NOMO-1 treated with dmso at 0.1 percent for 144 hours (cell line): ENCODE data around the gene PTPN12.
"Not testable (repeated sequence)": the region's sequence is repeated elsewhere in the genome, so short reads cannot be mapped to it uniquely, and the experiment has no call there.

ENCODE experiments used
- DNase-seq: peaks from one replicate; lab custom pipeline; 2025; ENCODE audit not compliant: unreplicated experiment; lab: John Stamatoyannopoulos, UW

Gene PTPN12

DNA sequence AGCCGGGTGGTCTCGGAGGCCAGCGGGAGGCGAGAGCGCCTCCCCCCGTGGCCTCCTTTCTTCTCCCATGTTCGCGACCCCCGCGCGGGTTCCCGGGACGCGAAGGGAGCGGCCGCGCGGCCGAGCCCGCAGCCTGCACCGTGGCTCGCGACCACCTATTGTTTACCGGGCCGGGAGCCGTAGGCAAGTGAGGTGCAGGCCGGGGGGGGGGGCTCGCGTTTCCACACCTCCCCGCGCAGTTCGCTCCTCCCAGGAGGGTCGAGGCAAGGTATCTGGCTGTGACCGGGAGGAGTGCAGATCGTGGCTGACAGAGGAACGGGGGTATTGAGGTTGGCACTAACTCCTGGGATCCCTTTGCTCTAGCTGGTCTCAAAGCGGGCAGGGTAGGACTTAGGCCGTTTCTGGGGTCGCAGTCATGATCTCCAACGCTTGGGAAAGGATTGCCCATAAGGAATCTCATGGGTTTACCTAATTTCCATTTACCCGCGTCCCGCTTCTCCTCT lies 734 bp downstream of the PTPN12 start:
- DNase-seq: peak; percentile 50

DNA sequence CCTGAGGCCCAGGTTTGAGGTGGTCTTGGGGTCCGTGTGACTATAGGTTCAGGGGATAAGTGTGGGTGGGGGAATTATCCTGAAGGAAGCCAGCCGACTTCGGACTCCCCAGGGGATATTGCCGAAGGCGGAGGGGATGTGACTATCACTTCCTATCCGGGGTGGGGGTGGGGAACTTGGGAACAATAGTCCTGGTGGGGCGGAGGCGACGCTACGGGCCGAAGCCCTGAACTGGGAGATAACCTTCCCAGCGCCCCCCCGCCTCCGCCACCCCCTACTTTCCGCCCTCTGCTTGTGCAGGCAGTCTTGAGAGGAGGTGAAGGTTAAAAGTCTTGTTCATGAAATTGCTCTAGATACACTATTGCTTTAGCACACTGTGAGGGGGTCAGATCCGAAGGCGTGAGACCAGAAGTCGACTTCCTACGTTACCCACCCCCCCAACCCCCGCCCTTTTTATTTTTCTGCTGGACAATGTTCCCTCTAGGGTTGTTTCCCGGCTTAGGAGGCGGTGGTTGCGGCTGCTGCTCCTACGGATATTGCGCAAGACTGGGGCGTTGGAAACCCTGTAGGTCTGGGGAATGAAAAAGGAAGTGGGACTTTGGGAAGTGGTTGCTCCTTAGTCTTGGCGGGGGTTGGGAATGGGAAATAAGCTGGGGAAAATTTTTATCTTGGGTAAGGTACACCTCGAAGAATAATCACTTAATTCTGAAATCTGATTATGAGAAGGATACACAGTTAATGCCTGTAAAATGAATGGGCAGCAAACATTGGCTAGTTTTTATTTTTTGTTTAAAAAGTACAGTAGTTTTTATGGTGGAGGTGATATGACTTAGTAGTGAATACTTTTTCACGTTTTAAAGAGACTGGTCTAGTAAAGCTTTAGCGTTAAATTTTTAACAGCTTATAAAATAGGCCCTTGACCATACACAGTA lies 1.5 kb downstream of the PTPN12 start:
- peak; percentile 58 for DNase-seq

DNA sequence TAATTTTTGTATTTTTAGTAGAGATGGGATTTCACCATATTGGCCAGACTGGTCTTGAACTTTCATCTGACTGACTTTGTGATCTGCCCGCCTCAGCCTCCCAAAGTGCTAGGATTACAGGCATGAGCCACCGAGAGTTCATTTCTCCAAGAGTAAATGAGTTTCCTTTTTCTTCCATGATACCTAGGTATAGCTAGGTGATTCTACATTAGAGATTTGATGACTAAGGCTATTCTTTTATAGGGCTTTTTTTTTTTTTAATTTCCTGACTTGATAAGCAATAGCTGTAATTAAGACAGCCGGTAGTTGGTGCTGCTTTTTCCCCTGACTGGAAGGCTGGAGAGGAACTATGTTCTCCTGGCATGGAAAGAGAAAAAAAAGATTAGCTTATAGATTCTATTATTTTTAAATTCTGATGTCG lies 3.3 kb downstream of the PTPN12 start:
- no peak for DNase-seq

DNA sequence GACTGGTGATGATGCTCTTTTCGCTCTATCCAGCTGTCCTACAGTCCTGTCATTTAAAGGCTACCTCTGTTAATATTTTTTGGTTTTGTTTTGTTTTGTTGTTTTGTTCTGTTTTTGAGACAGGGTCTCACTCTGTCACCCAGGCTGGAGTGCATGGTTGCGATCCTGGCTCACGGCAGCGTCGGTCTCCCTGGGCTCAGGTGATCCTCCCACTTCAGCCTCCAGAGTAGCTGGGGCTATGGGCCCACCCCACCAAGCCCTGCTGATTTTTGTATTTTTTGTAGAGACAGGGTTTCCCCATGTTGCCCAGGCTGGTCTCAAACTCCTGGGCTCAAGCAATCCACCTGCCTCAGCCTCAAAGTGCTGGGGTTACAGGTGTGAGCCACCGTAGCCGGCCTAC lies 3.9 kb downstream of the PTPN12 start:
- not testable (repeated sequence) for DNase-seq

DNA sequence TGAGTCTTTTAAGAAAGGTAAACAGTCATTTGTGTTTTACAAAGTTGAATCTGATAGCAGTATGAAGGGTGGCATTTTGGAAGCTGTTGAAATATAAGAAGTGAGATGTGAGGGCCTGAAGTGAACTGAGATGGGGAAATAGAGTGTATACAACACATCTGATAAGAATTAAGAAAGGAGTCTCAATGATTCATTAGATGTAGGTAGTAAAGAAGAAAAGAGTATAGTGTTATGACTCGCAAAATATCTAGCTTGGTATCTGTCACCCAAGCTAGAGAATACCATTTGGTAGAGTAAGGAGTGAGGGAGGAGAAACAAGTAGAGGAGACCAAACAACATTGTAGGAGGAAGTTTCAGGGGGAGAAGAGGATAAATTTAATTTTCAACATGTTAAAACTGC lies 5.3 kb downstream of the PTPN12 start:
- DNase-seq: no peak

DNA sequence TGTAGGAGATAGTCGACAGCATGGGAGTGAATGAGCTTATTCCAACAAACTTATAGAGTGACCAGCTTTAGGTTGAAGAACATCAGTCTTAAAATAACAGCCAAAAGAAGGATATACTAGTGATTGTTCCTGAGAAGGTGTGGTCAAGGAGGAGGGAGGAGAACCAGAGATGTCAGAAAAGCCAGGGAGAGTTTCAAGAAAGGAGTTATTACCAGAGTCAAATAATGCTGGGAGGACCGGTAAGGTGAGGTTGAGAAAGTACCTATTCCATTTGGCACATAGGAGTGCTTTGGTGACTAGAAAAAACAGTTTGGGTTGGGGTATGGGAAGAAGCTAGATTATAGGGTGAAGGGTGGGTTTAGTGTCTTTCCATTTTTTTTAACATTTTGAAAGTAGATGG lies 5.8 kb downstream of the PTPN12 start:
- no peak for DNase-seq

DNA sequence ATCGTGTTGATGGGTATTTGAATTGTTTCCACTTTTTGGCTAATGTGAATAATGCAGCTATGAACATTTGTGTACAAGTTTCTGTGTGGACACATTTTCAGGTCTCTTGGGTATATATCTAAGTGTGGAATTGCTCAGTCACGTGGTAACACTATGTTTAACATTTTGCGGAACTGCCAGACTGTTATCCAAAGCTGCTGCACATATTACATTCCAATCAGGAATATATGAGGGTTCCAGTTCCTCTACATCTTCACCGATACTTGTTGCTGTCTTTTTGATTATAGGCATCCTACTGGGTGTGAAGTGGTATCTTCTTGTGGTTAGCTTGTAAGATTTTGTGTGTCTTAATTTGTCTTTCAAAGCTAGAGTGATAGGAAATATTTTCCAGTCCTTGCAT lies 6.8 kb downstream of the PTPN12 start:
- DNase-seq: no peak

DNA sequence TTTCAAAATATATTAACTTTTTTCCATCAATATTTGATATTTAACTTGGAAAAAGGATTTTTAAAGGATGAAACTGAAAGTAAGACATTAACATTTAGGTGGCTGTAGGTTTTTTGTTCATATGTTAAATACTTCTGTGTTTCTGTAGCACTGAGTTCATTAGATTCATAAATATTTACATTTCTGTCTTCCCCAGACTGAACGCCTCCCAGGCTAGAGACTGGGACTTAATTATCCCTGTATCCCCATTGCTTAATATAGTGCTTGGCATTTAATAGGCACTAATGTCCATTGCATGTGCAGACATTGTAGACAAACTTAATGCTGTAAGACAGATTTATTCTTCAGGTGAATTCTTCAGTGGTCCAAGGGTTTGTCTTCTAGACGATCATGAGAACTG lies 7.4 kb downstream of the PTPN12 start:
- DNase-seq: no peak

DNA sequence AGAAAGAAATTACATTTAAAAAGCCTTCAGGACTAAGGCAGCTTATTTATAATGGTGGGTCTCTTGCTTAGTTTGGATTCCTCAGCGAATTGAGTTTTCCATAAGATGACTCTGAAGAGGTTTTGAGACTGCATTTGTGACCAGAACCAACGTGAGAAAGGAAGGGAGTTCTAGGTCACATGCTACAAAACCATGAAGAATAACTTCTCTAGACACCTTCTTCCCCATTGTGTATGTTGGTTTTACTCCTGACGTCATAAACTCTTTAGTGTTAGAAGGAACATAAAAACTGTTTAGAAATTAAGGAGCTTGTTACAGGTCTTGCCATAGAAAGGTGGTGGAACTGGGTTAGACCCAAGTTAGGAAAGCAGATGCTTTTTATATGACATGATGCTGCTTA lies 11.1 kb downstream of the PTPN12 start:
- DNase-seq: no peak

DNA sequence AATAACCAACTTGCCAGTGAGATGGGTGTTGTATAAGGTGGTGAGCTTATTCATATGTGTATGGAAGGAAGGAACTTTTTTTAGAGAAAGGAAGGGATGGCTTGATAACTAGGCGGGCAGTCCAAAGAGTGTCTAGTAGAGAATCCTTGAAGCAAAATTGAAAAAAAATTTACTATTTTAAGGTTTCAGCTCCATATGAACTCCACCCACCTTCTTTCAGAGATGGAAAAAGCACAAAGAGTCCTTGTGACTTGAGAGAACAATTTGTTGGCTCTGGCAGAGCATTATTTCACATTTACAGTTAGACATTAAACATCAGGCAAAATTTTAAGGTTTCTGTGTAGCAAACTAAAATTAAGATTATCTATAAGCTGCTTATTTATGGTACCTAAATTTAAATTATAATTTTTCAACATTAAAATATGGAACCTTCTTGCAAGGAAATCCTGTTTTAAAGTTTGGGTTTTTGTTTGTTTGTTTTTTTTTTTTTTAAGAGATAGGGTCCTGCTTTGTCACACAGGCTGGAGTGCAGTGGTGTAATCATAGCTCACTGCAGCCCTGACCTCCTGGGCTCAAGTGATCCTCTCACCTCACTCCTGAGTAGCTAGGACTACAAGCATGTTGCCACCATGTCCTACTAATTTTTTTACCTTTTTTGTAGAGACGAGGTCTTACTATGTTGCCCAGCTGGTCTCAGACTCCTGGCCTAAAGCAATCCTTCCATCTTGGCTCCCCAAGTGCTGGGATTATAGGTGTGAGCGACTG lies 12.2 kb downstream of the PTPN12 start:
- DNase-seq: no peak

DNA sequence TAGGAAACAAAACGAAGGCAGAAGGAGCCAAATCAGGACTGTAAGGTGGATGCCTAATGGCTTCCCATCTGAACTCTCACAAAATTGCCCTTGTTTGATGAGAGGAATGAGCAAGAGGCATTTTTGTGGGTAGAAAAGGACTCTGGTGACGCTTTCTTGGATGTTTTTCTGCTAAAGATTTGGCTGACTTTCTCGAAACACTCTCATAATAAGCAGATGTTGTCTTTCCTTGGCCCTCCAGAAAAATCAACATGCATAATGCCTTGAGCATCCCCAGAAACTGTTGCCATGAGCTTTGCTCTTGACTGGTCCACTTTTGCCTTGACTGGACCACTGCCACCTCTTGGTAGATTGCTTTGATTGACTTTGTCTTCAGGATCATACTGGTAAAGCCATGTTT lies 13.5 kb downstream of the PTPN12 start:
- DNase-seq: no peak

DNA sequence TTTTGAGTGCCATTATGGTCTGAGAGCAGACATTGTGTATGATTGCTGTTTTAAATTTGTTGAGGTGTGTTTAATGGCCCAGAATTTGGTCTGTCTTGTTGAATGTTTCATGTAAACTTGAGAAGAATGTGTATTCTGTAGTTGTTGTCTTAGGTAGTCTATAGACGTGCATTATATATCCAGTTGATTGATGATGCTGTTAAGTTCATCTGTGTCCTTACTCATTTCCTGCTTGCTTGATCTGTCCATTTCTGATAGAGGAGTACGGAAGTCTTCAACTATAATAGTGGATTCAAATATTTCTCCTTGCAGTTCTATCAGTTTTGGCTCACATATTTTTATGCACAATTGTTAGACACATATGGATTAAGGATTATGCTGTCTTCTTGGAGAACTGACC lies 16.0 kb downstream of the PTPN12 start:
- DNase-seq: no peak

DNA sequence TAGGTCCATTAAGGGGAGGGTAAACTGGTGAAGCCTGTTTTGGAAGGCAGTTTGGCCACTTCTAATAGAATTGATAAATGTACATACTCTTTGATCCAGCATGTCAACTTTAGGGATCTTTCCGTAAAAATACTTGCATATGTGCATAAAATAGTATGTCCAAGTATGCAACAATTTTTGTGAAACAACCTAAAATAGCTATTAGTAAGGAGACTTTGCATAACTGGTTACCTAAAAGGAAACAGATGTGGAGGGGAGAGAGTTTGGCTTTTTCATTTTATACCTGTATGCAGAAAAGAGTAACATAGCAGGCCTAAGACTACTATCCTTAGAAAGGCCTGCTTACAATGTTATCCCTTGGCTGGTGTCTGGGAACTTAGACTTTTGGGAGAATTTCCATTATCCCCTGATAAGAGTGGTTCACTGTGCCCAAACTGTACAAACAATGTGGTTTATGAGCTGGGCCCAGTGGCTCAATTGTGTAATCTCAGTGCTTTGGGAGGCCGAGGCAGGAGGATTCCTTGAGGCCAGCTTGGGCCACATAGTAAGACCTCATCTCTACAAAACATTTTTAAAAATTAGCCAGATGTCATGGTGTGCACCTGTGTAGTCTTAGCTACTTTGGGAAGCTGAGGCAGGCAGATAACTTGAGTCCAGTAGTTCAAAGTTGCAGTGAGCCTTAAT lies 21.3 kb downstream of the PTPN12 start:
- DNase-seq: no peak

DNA sequence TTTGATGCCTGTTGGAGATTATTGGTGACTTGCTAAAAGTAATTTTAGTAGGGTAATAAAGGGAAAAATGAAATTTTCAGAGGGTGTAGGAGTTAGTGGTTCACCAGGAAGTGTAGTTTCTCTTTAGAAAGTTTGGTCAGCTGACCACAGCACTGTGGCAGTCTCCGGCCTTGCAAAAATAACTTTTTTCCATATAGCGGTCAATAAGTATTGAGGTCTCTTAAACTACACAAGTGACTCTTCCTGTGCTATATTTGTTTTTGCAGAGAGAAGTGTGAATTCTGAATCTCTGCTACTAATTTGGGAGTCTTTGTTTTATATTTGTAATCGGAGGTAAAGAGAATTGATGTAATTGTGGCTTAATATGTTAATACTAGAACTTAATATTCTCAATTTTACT lies 24.3 kb downstream of the PTPN12 start:
- DNase-seq: no peak

DNA sequence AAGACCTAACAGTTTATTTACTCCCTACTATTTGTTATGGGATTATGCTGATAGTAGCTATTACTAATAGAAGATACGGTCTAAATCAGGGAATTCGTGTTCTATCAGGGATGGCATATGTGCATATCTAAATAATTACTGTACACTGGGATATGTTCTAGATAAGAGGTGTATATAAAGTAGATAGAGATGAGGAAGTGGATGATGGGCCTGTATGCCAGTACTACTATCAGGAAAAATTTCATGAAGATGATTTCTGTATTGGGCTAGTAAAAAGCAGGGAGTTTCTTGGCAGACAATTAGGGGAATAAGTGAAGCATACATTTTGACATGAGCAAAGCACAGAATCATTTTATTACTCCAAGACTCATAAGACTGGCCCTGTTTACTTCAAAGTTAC lies 26.2 kb downstream of the PTPN12 start:
- DNase-seq: no peak

DNA sequence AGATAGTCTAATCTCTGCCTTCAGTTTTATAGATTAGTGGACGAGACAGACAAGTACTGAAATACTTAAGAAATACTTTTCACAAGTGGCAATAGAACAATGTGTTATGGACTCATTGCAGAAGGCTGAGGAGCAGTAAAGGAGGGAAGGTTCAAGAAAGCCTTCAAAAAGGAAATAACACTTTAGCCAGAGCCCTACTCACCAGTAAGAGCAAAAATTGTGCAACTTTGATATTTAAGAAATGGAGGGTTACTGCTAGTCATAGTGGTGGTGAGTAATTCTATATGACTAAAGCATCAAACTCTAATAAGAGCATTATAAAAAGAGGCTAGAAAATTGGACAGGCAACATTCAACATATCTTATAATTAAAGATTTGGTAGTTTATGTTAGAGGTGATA lies 28.8 kb downstream of the PTPN12 start:
- peak; percentile 81 for DNase-seq

DNA sequence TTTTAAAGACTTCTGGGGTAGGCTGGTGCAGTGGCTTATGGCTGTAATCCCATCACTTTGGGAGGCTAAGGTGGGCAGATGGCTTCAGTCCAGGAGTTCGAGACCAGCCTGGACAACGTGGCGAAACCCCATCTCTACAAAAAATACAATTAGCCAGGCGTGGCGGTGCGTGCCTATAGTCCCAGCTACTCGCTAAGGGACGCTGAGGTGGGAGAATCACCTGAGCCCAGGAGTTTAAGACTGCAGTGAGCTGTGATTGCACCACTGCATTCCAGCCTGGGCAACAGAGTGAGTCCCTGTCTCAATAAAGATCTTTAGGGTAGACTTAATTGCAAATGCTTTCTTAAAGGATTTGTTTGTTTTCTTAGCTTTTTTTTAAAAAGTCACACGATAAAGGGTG lies 29.3 kb downstream of the PTPN12 start:
- no peak for DNase-seq

DNA sequence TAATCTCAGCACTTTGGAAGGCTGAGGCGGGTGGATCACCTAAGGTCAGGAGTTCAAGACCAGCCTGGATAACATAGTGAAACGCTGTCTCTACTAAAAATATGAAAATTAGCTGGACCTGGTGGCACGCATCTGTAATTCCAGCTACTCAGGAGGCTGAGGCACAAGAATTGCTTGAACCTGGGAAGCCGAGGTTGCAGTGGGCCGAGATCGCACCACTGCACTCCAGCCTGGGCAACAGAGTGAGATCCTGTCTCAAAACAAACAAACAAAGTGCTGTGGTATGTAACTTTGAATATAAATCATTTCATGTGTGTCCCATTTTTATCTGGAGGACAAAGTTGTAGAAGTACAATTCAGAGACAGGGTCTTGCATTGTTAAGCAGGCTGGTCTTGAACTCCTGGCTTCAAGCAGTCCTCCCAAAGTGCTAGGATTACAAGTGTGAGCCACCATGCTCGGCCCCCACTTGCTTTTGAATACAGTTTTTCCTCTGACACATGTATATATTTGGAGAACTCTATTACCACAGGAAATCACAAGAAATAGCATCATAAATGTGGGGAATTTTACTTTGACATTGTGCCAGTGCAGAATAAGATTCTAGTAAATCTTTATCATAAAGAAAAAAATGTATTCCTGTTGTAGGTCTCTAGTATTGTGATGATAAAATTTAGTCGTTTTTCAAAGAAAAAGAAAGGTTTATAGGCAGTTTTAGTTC lies 32.6 kb downstream of the PTPN12 start:
- DNase-seq: no peak

DNA sequence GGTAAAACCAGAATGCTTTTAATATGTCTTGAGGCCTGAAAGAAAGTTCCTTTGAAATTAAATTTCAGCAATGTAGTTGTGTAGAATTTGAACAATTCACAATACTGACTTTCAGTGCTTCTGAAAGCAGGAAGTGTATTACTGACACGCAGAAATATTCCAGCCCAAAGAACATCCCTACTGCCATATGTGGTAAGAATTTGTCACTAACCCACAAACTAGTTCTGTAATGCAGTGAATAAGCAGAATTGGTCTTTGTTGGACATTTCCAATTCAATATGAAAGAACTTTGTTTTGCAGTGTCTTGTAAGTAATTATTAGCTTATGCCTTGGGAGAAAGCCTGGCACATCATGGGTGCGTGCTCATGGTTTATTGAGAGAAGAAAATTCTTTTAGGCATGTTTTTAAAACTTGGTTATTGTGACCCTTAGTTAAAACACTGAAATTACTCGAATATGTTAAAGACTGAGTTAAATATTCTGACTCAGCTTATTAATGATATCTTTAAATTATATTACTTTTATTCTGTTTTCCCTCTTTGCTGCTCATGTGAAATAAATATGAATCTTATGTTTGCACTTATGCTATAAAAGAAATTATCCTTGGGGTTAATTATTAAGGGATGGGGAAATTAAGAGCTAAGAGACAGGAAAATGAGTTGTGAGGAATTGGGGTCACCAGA lies 33.4 kb downstream of the PTPN12 start:
- DNase-seq: peak; percentile 88

DNA sequence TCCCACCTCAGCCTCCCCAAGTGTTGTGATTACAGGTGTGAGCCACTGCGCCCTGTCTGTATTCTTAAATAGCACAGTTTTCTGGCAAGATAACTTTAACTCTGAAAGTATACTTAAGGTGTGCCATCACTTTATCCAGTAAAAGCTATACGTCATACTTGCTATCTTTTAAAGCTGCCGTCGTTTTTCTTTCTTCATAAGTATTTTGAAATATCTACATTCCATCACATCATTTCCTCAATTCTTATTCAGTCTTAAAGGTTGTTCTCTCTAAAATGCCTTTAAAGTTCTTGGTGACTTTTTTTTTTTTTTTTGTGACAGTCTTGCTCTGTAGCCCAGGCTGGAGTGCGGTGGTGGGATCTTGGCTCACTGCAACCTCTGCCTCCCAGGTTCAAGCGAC lies 34.7 kb downstream of the PTPN12 start:
- peak; percentile 52 for DNase-seq
